RPMI8226 (cell line): ENCODE measurements around the gene SFI1.
"Not testable (repeated sequence)": the region's sequence is repeated elsewhere in the genome, so short reads cannot be mapped to it uniquely, and the experiment has no call there.

ENCODE experiments used
- DNase-seq: peaks from one replicate; pipeline ENCODE4 v3.0.0-alpha.2; 2015

SFI1 gene

GRCh38 chr22:31496007-31496734, at the start of gene SFI1:
Gene SFI1 (plus strand): TSS chr22:31496536. CDS start chr22:31508285, 11,749 bp downstream.
- DNase-seq: peak; percentile 94

GRCh38 chr22:31446767-31447166, 49.6 kb upstream of the SFI1 start:
- DNase-seq: no peak

GRCh38 chr22:31447337-31447736, 49.0 kb upstream of the SFI1 start:
- DNase-seq: no peak

- DNase-seq: no peak
These were observed 48.0 kb upstream of the SFI1 start for GRCh38 chr22:31448382-31448781.

GRCh38 chr22:31449506-31449905, 46.8 kb upstream of the SFI1 start:
- no peak for DNase-seq

GRCh38 chr22:31451709-31452571, 44.4 kb upstream of the SFI1 start:
- DNase-seq: peak; percentile 29

- DNase-seq: no peak
These were observed 34.6 kb upstream of the SFI1 start for GRCh38 chr22:31461699-31462098.

GRCh38 chr22:31465307-31465706, 31.0 kb upstream of the SFI1 start:
- no peak for DNase-seq

GRCh38 chr22:31474743-31475142, 21.6 kb upstream of the SFI1 start:
- no peak for DNase-seq

- no peak for DNase-seq
These were observed 20.5 kb upstream of the SFI1 start for GRCh38 chr22:31475800-31476199.

GRCh38 chr22:31477329-31477728, 19.0 kb upstream of the SFI1 start:
- DNase-seq: peak; percentile 62

- no peak for DNase-seq
These were observed 15.2 kb upstream of the SFI1 start for GRCh38 chr22:31481129-31481528.

GRCh38 chr22:31482470-31482869, 13.9 kb upstream of the SFI1 start:
- DNase-seq: not testable (repeated sequence)

- not testable (repeated sequence) for DNase-seq
These were observed 10.0 kb upstream of the SFI1 start for GRCh38 chr22:31486369-31486768.

GRCh38 chr22:31486951-31487350, 9.4 kb upstream of the SFI1 start:
- no peak for DNase-seq

- DNase-seq: peak; percentile 11
These were observed 7.9 kb upstream of the SFI1 start for GRCh38 chr22:31488346-31488883.

- DNase-seq: peak; percentile 38
These were observed 7.2 kb upstream of the SFI1 start for GRCh38 chr22:31488988-31489617.

GRCh38 chr22:31489632-31490495, 6.5 kb upstream of the SFI1 start, which contains the start of gene EIF4ENIF1:
Gene EIF4ENIF1 (minus strand): TSS chr22:31489842. CDS start chr22:31488718, 1,124 bp downstream.
- DNase-seq: peak; percentile 90

GRCh38 chr22:31490496-31490925, 5.8 kb upstream of the SFI1 start:
- DNase-seq: peak; percentile 92

- no peak for DNase-seq
These were observed 4.9 kb upstream of the SFI1 start for GRCh38 chr22:31491218-31491962.

GRCh38 chr22:31492151-31492550, 4.2 kb upstream of the SFI1 start:
- DNase-seq: no peak
